Gastrocnemius medialis (tissue), 4 donors: ENCODE data around the gene PSTPIP1. TPM values are rescaled to one million over a fixed set of nuclear protein-coding genes. Genes with fewer than 3 reads are reported as not detected.

Source experiments
- ATAC-seq, 2 donors: fragments of 150-250 bp; one replicate each; pipeline ENCODE4 v1.9.1; 2016
- DNase-seq, 2 donors: peaks; one replicate each; pipeline ENCODE4 v3.0.0-alpha.2; 2019
- H3K27ac ChIP-seq, 4 donors: fragments of 200-600 bp; sonication (generic); 1 replicate in 1 of 4; 2 replicates in 3 of 4; pipeline ENCODE4 v1.5.1; 2016 to 2018; ENCODE audit warnings: mild to moderate bottlenecking in 2 of 4, moderate library complexity in 1 of 4
- H3K27me3 ChIP-seq, 3 donors: fragments of 200-600 bp; sonication (generic) in 2 of 3; 1 replicate in 1 of 3; 2 replicates in 2 of 3; pipeline versions ENCODE4 v1.5.1 to v1.6.0; 2016 to 2019; ENCODE audit warnings: mild to moderate bottlenecking in 1 of 3, moderate library complexity in 1 of 3
- H3K36me3 ChIP-seq, 2 donors: fragments of 200-600 bp; sonication (generic) in 1 of 2; one replicate each; pipeline ENCODE4 v1.5.1; 2017 to 2018
- H3K4me1 ChIP-seq, 2 donors: fragments of 200-600 bp; sonication (generic) in 1 of 2; one replicate each; pipeline ENCODE4 v1.5.1; 2016 to 2017; ENCODE audit warnings: mild to moderate bottlenecking in 2 of 2
- H3K4me3 ChIP-seq, 4 donors: fragments of 200-600 bp; sonication (generic) in 3 of 4; 1 replicate in 1 of 4; 2 replicates in 3 of 4; pipeline ENCODE4 v1.5.1; 2016 to 2019; ENCODE audit warnings: mild to moderate bottlenecking in 2 of 4
- H3K9me3 ChIP-seq, 3 donors: fragments of 200-600 bp; sonication (generic) in 2 of 3; 1 replicate in 1 of 3; 2 replicates in 2 of 3; pipeline ENCODE4 v1.5.1; 2016 to 2019
- CTCF ChIP-seq, 5 experiments: fragments of 450-650 bp in 3 of 5; fragments of 200-600 bp in 2 of 5; sonication (generic) in 2 of 5; IDR thresholded peaks in 4 of 5; conservative IDR thresholded peaks in 1 of 5; 1 replicate in 4 of 5; 2 replicates in 1 of 5; pipeline ENCODE4 v1.5.1; 2016 to 2019; ENCODE audit warnings: antibody characterized with exemption in 5 of 5, mild to moderate bottlenecking in 3 of 5, moderate library complexity in 3 of 5
- POLR2A ChIP-seq, 2 donors: fragments of 450-650 bp; IDR thresholded peaks; one replicate each; pipeline ENCODE4 v1.6.1; 2017; ENCODE audit warnings: antibody characterized with exemption in 2 of 2, mild to moderate bottlenecking in 2 of 2, moderate library complexity in 2 of 2
- in situ Hi-C, 4 donors: fragments of 200-750 bp; cut with MboI; loops; one replicate each; pipeline versions ENCODE4 v1.15.0 to v1.8.0; 2017; ENCODE audit warnings: low sequenced_read_pairs in 4 of 4
- intact Hi-C: fragments of 100-400 bp; cut with DNase I; formaldehyde crosslinking; loops from one replicate; pipeline ENCODE4 v1.15.1; 2023; ENCODE audit warnings: low total_unique reads
- total RNA-seq, 4 donors: library from RNA; depleted of rRNA; stranded (reverse); fragments of >200 nt; gene quantifications; one replicate each; pipeline versions ENCODE4 v1.1.0 to v1.2.3, GENCODE V29; 2016

The PSTPIP1 gene
- total RNA-seq, 4 donors from 2014 or later, result 0.76 to 5.2 (median 3.1) TPM; not detected in 1

- H3K36me3 ChIP-seq, result peaks cover 0 to 14% of the 10 kb centered on the region in 2 donors
- H3K4me1 ChIP-seq, result peaks cover 9 to 17% of the 10 kb centered on the region in 2 donors
- TF ChIP-seq POLR2A (IDR thresholded peaks at IDR 0.05) (no peak), CTCF (IDR thresholded peaks at IDR 0.05 in 4 of 5, conservative IDR thresholded peaks at IDR 0.05 in 1 of 5) (no peak)
- no peaks in the 10 kb centered on the region for H3K27me3 ChIP-seq
- no peak for ATAC-seq
- no peaks in the 10 kb centered on the region for H3K9me3 ChIP-seq
- intact Hi-C loops (no loop called here), in situ Hi-C loops (no loop called here)
- H3K4me3 ChIP-seq, result no peak overlapping the region
- DNase-seq, result no peak
- peak overlapping the region in 2 of 4 donors; percentile 23 to 45 for H3K27ac ChIP-seq
Measured at GRCh38 chr15:77039848-77040247, 44.9 kb downstream of the PSTPIP1 start.

GRCh38 chr15:77040673-77041072 is 45.7 kb downstream of the PSTPIP1 start:
- Histone ChIP-seq H3K36me3 (peaks cover 0 to 14% of the 10 kb centered on the region in 2 donors), H3K27ac (peak overlapping the region in 3 of 4 donors; percentile 15 to 62 (median 57)), H3K4me1 (peaks cover 8 to 20% of the 10 kb centered on the region in 2 donors), H3K9me3 (no peaks in the 10 kb centered on the region), H3K27me3 (no peaks in the 10 kb centered on the region), H3K4me3 (no peak overlapping the region)
- TF ChIP-seq CTCF (IDR thresholded peaks at IDR 0.05 in 4 of 5, conservative IDR thresholded peaks at IDR 0.05 in 1 of 5) (no peak), POLR2A (IDR thresholded peaks at IDR 0.05) (no peak)
- DNase-seq (no peak), ATAC-seq (peak; percentile 30 to 40)
- intact Hi-C loops (no loop called here), in situ Hi-C loops (no loop called here)

- H3K9me3 ChIP-seq, result no peaks in the 10 kb centered on the region
- in situ Hi-C loops, result no loop called here
- DNase-seq (no peak), ATAC-seq (no peak)
- H3K4me3 ChIP-seq, result no peak overlapping the region
- no peaks in the 10 kb centered on the region for H3K27me3 ChIP-seq
- intact Hi-C loops, result no loop called here
- H3K4me1 ChIP-seq, result peaks cover 8 to 29% of the 10 kb centered on the region in 2 donors
- H3K27ac ChIP-seq, result peak overlapping the region in 1 of 4 donors; percentile 62
- H3K36me3 ChIP-seq, result peaks cover 0 to 22% of the 10 kb centered on the region in 2 donors
- TF ChIP-seq POLR2A (IDR thresholded peaks at IDR 0.05), result no peak
- TF ChIP-seq CTCF (IDR thresholded peaks at IDR 0.05 in 4 of 5, conservative IDR thresholded peaks at IDR 0.05 in 1 of 5), result no peak
Measured at GRCh38 chr15:77042245-77042919, 47.5 kb downstream of the PSTPIP1 start.

GRCh38 chr15:77042955-77043920 is 48.3 kb downstream of the PSTPIP1 start:
- Histone ChIP-seq H3K4me1 (peaks cover 8 to 29% of the 10 kb centered on the region in 2 donors), H3K9me3 (no peaks in the 10 kb centered on the region), H3K27ac (peak overlapping the region in 2 of 4 donors; percentile 62 to 63), H3K36me3 (peaks cover 0 to 22% of the 10 kb centered on the region in 2 donors), H3K27me3 (no peaks in the 10 kb centered on the region), H3K4me3 (no peak overlapping the region)
- in situ Hi-C loops (no loop called here), intact Hi-C loops (no loop called here)
- ATAC-seq, result no peak
- no peak for DNase-seq
- TF ChIP-seq POLR2A (IDR thresholded peaks at IDR 0.05) (no peak), CTCF (IDR thresholded peaks at IDR 0.05 in 4 of 5, conservative IDR thresholded peaks at IDR 0.05 in 1 of 5) (no peak)
